Activated CD8-positive, alpha-beta T cell treated with anti-CD3 and anti-CD28 coated beads, Interleukin-2, amount 10 ng/mL, durations not matched to agents 7 days and 5 days (primary cell): Measurements from ENCODE around the gene FIP1L1. TPM values are rescaled to one million over a fixed set of nuclear protein-coding genes. Genes with fewer than 3 reads are reported as not detected.
"Not testable (repeated sequence)": the region's sequence is repeated elsewhere in the genome, so short reads cannot be mapped to it uniquely, and the experiment has no call there.

Source experiments
- ATAC-seq: fragments of 150-1000 bp; cut with Tn5 transposase; one replicate; pipeline ENCODE4 v1.10.0; 2021; ENCODE audit warnings: moderate library complexity
- CTCF ChIA-PET: fragments of 350-600 bp; sonication (Branson Sonifier 250); formaldehyde crosslinking; loops from one replicate; lab custom pipeline; 2021; ENCODE audit warnings: antibody characterized with exemption; lab: Charles Lee
- POLR2A ChIA-PET: fragments of 350-600 bp; sonication (Branson Sonifier 250); formaldehyde crosslinking; loops from one replicate; lab custom pipeline; 2021; ENCODE audit warnings: antibody characterized with exemption; lab: Charles Lee
- DNase-seq: peaks from one replicate; pipeline ENCODE4 v3.0.0-alpha.2; 2020
- H3K27ac Mint-ChIP-seq: one replicate; pipeline ENCODE4 v1.8.0; 2021; ENCODE audit warnings: mild to moderate bottlenecking, mixed read lengths
- H3K27me3 Mint-ChIP-seq: one replicate; pipeline ENCODE4 v1.8.0; 2021; ENCODE audit warnings: low read depth, mixed read lengths
- H3K36me3 Mint-ChIP-seq: one replicate; pipeline ENCODE4 v1.8.0; 2021; ENCODE audit warnings: low read depth, mixed read lengths
- H3K4me1 Mint-ChIP-seq: one replicate; pipeline ENCODE4 v1.8.0; 2021; ENCODE audit warnings: low read depth, mixed read lengths
- H3K4me3 Mint-ChIP-seq: one replicate; pipeline ENCODE4 v1.8.0; 2021; ENCODE audit warnings: mild to moderate bottlenecking, mixed read lengths
- H3K9me3 Mint-ChIP-seq: one replicate; pipeline ENCODE4 v1.8.0; 2022; ENCODE audit warnings: mixed read lengths; ENCODE audit not compliant: insufficient read depth
- total RNA-seq, 2 experiments: library from RNA; stranded (reverse); gene quantifications; one replicate each; pipeline ENCODE4 v1.2.3, GENCODE V29; 2021

Gene FIP1L1, protein sequence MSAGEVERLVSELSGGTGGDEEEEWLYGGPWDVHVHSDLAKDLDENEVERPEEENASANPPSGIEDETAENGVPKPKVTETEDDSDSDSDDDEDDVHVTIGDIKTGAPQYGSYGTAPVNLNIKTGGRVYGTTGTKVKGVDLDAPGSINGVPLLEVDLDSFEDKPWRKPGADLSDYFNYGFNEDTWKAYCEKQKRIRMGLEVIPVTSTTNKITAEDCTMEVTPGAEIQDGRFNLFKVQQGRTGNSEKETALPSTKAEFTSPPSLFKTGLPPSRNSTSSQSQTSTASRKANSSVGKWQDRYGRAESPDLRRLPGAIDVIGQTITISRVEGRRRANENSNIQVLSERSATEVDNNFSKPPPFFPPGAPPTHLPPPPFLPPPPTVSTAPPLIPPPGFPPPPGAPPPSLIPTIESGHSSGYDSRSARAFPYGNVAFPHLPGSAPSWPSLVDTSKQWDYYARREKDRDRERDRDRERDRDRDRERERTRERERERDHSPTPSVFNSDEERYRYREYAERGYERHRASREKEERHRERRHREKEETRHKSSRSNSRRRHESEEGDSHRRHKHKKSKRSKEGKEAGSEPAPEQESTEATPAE
- 10 to 100 TPM; 70.9 to 72.9 TPM for total RNA-seq

DNA sequence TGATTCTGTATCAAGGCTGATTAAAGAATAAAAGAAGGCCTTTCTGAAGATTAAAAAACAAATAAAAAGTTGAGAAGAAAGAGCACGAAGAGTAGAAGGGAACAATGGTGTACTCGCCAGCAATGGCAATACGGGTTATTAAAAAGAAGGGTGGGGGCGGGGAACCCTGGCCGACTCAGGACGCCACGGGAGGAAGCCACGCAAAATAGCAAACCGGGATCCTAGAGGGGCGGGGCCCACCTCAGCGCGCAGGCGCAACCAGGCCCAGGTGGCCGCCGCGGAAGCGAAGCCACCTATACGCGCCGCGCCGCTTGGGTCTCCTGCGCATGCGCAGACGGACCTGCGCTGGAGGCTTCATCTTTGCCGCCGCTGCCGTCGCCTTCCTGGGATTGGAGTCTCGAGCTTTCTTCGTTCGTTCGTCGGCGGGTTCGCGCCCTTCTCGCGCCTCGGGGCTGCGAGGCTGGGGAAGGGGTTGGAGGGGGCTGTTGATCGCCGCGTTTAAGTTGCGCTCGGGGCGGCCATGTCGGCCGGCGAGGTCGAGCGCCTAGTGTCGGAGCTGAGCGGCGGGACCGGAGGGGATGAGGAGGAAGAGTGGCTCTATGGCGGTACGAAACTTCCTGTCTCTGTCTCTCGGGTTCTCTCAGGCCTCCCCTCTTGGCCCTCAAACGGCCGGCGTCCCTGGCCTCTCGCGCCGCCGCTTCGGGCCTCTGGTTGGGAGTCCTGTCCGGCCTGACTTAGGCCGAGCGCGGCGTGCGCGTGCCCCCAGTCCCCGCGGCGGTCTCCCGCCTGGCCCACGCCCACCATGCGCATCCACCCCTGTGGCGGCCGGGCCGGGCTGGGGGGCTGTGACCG lies at the start of gene FIP1L1:
Gene FIP1L1 (plus strand): TSS at position 323 of the 852 bp plus-strand sequence. CDS start 198 bp downstream, at position 521.
- peaks cover 19% of the 10 kb centered on the region for H3K36me3 Mint-ChIP-seq
- peak within 1 kb of the TSS; percentile 99 for H3K27ac Mint-ChIP-seq
- peaks cover 8% of the 10 kb centered on the region for H3K27me3 Mint-ChIP-seq
- POLR2A ChIA-PET: interaction anchor here (0.8 to 3.0 kb wide), 2 partner anchors 11 to 666 kb away, joined by 3 to 21 read pairs; partner anchors contain the start of gene SCFD2
- H3K4me3 Mint-ChIP-seq: peak within 1 kb of the TSS; percentile 99
- peak; percentile 98 for ATAC-seq
- H3K4me1 Mint-ChIP-seq: peaks cover 37% of the 10 kb centered on the region
- peak; percentile 95 for DNase-seq
- H3K9me3 Mint-ChIP-seq: no peaks in the 10 kb centered on the region
- CTCF ChIA-PET: interaction anchor here (1.0 to 1.4 kb wide), 4 partner anchors 8 to 856 kb away, joined by 3 to 4 read pairs (median 3); no protein-coding TSS in a partner anchor

DNA sequence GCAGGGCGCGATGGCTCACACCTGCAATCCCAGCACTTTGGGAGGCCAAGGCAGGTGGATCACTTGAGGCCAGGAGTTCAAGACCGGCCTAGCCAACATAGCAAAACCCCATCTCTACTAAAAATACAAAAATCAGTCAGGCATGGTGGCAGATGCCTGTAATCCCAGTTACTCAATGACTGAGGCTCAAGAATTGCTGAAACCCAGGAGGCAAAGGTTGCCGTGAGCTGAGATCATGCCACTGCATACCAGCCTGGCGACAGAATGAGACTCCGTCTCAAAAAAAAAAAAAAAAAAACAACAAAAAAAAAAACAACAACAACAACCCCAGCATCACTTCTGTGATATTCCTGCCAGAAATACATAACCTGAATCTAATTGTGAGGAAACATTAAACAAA lies 42.5 kb upstream of the FIP1L1 start:
- CTCF ChIA-PET, H3K4me3 Mint-ChIP-seq, ATAC-seq, H3K27ac Mint-ChIP-seq, H3K27me3 Mint-ChIP-seq, H3K9me3 Mint-ChIP-seq, POLR2A ChIA-PET, DNase-seq, H3K4me1 Mint-ChIP-seq: not testable (repeated sequence)
- peaks cover 22% of the 10 kb centered on the region for H3K36me3 Mint-ChIP-seq

DNA sequence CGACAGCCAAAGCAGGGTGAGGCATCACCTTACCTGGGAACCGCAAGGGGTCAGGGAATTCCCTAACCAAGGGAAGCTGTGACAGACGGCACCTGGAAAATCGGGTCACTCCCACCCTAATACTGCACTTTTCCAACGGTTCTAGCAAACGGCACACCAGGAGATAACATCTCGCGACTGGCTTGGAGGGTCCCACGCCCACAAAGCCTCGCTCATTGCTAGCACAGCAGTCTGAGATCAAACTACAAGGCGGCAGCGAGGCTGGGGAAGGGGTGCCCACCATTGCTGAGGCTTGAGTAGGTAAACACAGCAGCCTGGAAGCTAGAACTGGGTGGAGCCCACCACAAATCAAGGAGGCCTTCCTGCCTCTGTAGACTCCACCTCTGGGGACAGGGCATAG lies 37.3 kb upstream of the FIP1L1 start:
- peaks cover 47% of the 10 kb centered on the region for H3K36me3 Mint-ChIP-seq
- H3K27me3 Mint-ChIP-seq: not testable (repeated sequence)
- CTCF ChIA-PET: interaction anchor here (1.3 kb wide), 1 partner anchor 15 kb away, joined by 3 read pairs; no protein-coding TSS in a partner anchor

DNA sequence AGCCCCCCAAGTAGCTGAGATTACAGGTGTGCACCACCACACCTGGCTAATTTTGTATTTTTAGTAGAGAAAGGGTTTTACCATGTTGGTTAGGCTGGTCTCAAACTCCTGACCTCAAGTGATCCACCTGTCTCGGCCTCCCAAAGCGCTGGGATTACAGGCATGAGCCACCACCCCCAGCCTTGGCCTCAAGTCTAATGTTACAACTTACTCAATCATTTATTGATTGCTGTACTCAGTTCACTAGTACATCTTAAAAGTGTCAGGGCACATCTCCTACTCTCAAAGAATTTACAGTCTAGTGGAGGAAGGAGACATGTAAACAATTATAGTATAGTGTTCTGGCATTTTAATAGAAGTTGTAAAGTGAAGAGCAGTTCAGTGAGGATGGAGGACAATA lies 31.0 kb upstream of the FIP1L1 start:
- DNase-seq, H3K9me3 Mint-ChIP-seq, H3K27ac Mint-ChIP-seq, ATAC-seq, H3K27me3 Mint-ChIP-seq, CTCF ChIA-PET, H3K4me1 Mint-ChIP-seq, POLR2A ChIA-PET, H3K4me3 Mint-ChIP-seq: not testable (repeated sequence)
- peaks cover 64% of the 10 kb centered on the region for H3K36me3 Mint-ChIP-seq

More for the DNA sequence above, 37.3 kb upstream of the FIP1L1 start:
- not testable (repeated sequence) for DNase-seq, H3K4me1 Mint-ChIP-seq, H3K27ac Mint-ChIP-seq, H3K9me3 Mint-ChIP-seq, ATAC-seq, H3K4me3 Mint-ChIP-seq
- POLR2A ChIA-PET: interaction anchor here (0.8 kb wide), 1 partner anchor 978 kb away, joined by 3 read pairs; no protein-coding TSS in a partner anchor

DNA sequence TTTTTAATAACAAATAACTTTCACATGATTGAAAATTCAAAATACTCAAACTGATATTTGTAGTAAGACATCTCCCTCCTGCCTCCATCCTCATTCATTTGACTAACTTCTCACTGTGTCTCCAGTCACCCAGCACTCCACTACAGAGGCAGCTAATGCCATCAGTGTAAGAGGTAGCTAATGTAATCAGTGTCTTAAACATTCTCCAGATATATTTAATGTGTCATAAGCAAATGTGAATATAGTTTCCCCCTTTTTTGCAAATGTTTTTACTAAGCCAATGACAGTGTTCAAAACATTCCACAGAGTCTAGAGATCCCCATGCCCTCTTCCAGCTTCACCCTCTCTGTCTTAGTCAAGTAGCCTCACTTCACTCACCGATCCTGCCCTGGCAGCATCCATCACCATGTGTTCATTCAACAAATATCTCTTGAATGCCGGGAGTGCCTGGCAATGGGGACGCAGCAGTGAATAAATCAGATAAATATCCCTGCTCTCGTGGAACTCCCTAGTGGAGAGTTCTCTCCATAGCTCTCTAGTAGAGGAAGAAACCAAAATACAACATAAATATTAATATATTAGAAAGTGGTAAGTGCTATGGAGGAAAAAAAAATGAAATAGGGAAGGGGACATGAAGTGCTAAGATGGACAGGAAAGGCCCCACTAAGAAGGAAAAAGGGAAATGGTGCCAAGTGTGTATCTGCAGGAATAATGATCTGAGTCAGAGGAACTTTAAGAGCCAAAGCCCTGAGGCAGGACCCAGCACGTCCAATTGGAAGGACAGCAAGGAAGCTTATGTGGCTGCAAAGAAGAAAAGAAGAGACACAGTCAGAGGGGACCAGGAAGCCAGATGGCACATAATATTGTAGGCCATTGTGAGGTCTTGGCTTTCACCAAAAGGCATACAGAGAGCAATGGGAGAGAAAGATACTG lies 30.3 kb upstream of the FIP1L1 start:
- DNase-seq (no peak), ATAC-seq (no peak)
- H3K36me3 Mint-ChIP-seq: peaks cover 63% of the 10 kb centered on the region
- POLR2A ChIA-PET: no interaction called here
- CTCF ChIA-PET: no interaction called here
- H3K27me3 Mint-ChIP-seq: no peaks in the 10 kb centered on the region
- H3K27ac Mint-ChIP-seq: no peak overlapping the region
- H3K4me1 Mint-ChIP-seq: no peaks in the 10 kb centered on the region
- H3K4me3 Mint-ChIP-seq: no peak overlapping the region
- H3K9me3 Mint-ChIP-seq: peaks cover 3% of the 10 kb centered on the region

DNA sequence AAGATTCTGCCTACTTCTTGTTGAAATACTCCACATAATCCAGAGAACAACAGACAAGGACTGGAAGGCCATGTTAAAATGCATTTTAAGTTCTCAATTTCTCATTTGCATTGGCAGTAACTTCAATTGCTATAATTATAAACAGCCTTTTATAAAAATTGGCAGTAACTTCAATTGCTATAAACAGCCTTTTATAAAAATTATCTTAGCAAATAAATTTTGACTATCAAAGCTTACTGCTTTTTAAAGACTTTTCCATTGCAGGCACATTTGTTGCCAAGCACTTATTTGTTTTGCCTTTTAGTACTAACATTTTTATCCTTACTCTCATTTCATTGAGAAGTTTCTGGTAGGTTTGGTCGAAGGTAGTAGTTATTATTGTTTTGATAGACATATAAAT lies 29.4 kb upstream of the FIP1L1 start:
- DNase-seq: no peak
- Mint-ChIP-seq H3K27ac (no peak overlapping the region), H3K9me3 (peaks cover 3% of the 10 kb centered on the region), H3K4me3 (no peak overlapping the region), H3K36me3 (peaks cover 68% of the 10 kb centered on the region), H3K4me1 (no peaks in the 10 kb centered on the region), H3K27me3 (no peaks in the 10 kb centered on the region)
- POLR2A ChIA-PET: no interaction called here
- no peak for ATAC-seq
- CTCF ChIA-PET: no interaction called here

DNA sequence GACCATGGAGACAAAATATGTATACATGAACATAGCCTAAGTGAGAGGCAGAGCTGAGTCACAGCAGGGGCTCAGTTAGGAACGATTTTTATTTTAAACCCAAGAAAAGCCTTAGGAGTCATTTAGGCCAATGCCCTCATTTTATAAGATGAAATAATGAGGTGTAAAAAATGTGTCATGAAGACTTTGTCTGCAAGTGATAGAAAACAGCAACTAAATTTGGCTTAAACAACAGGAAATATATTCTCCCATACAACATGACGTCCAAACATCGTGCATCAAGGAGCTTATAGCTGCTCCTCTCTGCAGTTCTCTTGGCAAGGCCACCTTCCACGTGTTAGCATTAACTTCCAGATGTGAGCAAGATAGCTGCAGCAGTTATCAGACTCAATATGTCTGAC lies 28.4 kb upstream of the FIP1L1 start:
- no peak for DNase-seq
- Mint-ChIP-seq H3K4me1 (no peaks in the 10 kb centered on the region), H3K36me3 (peaks cover 67% of the 10 kb centered on the region), H3K9me3 (peaks cover 3% of the 10 kb centered on the region), H3K27me3 (no peaks in the 10 kb centered on the region), H3K27ac (no peak overlapping the region), H3K4me3 (no peak overlapping the region)
- POLR2A ChIA-PET: no interaction called here
- no peak for ATAC-seq
- CTCF ChIA-PET: no interaction called here

DNA sequence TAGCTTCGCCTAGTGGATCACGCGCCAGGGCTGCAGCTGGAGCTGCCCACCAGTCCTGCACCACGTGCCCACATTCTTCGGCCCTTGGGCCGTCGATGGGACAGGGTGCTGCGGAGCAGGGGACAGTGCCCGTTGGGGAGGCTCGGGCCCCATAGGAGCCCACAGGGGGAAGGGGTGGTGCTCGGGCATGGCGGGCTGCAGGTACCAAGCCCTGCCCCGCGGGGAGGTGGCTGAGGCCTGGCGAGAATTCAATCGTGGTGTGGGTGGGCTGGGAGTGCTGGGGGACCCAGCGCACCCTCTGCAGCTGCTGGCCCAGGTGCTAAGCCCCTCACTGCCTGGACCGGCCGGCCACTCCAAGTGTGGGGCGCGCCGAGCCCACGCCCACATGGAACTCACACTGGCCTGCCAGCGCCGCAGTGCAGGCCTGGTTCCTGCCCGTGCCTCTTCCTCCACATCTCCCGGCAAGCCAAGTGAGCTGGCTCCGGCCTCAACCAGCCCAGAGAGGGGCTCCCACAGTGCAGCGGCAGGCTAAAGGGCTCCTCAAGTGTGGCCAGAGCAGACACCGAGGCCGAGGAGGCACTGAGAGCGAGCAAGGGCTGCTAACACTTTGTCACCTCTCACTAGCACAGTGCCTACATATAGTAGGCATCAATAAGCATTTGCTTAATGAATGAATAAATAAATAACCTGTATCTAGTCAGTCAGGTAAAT lies 23.3 kb upstream of the FIP1L1 start:
- no peak overlapping the region for H3K27ac Mint-ChIP-seq
- no peaks in the 10 kb centered on the region for H3K9me3 Mint-ChIP-seq
- ATAC-seq (no peak), DNase-seq (no peak)
- no peaks in the 10 kb centered on the region for H3K27me3 Mint-ChIP-seq
- H3K36me3 Mint-ChIP-seq: peaks cover 55% of the 10 kb centered on the region
- CTCF ChIA-PET: no interaction called here
- no peaks in the 10 kb centered on the region for H3K4me1 Mint-ChIP-seq
- H3K4me3 Mint-ChIP-seq: no peak overlapping the region
- POLR2A ChIA-PET: no interaction called here

DNA sequence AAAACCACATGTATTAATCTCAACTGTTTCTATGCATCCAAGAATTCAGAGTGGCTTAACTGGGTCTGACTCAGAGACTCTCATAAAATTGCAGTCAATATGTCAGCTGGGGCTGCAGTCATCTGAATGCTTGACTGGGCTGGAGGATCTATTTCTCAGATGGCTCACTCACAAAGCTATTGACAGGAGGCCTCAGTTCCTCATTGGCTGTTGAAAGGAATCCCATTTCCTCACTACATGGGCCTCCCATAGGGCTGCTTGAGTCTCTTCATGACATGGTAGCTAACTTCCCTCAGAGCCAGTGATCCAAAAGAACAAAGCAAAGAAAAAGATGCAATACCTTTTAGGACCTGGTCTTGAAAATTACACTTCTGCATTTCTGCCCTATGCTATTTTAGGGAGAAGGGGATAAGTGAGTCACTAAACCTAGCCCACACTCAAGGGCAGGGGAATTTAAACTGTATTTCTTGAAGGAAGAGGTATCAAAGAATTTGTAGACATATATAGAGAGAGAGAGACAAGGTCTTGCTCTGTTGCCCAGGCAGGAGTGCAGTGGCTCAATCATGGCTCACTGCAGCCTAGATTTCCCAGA lies 21.4 kb upstream of the FIP1L1 start:
- no peak overlapping the region for H3K4me3 Mint-ChIP-seq
- ATAC-seq: no peak
- ChIA-PET CTCF (interaction anchor here (1.4 kb wide), 1 partner anchor 16 kb away, joined by 3 read pairs; no protein-coding TSS in a partner anchor), POLR2A (no interaction called here)
- peaks cover 50% of the 10 kb centered on the region for H3K36me3 Mint-ChIP-seq
- peaks cover 15% of the 10 kb centered on the region for H3K4me1 Mint-ChIP-seq
- no peaks in the 10 kb centered on the region for H3K27me3 Mint-ChIP-seq
- DNase-seq: no peak
- H3K27ac Mint-ChIP-seq: no peak overlapping the region
- no peaks in the 10 kb centered on the region for H3K9me3 Mint-ChIP-seq

DNA sequence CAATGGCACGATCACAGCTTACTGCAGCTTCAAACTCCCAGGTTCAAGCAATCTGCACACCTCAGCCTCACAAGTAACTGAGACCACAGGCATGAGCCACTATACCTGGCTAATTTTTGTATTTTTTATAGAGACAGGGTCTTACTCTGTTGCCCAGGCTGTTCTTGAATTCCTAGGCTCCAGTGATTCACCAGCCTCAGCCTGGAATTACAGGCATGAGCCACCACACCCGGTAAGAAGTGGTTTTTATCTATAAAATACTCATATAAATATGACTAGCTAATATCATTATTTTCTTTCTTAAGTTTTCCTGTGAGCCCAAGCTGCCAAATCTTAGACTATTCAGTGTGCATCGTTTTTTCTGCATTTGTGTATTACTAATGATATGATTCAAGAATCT lies 16.0 kb upstream of the FIP1L1 start:
- Mint-ChIP-seq H3K27ac (no peak overlapping the region), H3K36me3 (peaks cover 29% of the 10 kb centered on the region), H3K9me3 (no peaks in the 10 kb centered on the region), H3K27me3 (no peaks in the 10 kb centered on the region), H3K4me1 (peaks cover 41% of the 10 kb centered on the region), H3K4me3 (no peak overlapping the region)
- DNase-seq (no peak), ATAC-seq (no peak)
- ChIA-PET POLR2A (no interaction called here), CTCF (no interaction called here)
